PFSK-1 (cell line): Measurements from ENCODE around the gene MPST.

ENCODE experiments used
- FOXP2 ChIP-seq: optimal IDR thresholded peaks from 2 replicates; pipeline ENCODE3; 2011; ENCODE audit warnings: borderline replicate concordance, control low read depth, inconsistent platforms; ENCODE audit not compliant: insufficient read depth; ENCODE audit errors: extremely low read length, extremely low read depth
- POLR2AphosphoS5 ChIP-seq: IDR thresholded peaks from 2 replicates; pipeline ENCODE4 v1.6.1; 2012; ENCODE audit warnings: low read depth, mild to moderate bottlenecking, control low read depth, low read length, moderate library complexity
- SIN3A ChIP-seq: IDR thresholded peaks from 2 replicates; pipeline ENCODE4 v1.6.1; 2012; ENCODE audit warnings: mild to moderate bottlenecking, low read length, moderate library complexity, borderline replicate concordance; ENCODE audit not compliant: insufficient read depth
- TAF1 ChIP-seq: IDR thresholded peaks from 2 replicates; pipeline ENCODE4 v1.6.1; 2012; ENCODE audit warnings: low read length, control low read depth, borderline replicate concordance; ENCODE audit not compliant: insufficient read depth
- TF ChIP-seq, protein P1 (sequence below), 2 experiments: IDR thresholded peaks; 2 replicates each; pipeline versions ENCODE4 v1.6.1 to v1.8.0; 2011 to 2012; ENCODE audit warnings: low read depth in 2 of 2, low read length in 2 of 2, control low read depth in 1 of 2, inconsistent platforms in 1 of 2, mild to moderate bottlenecking in 1 of 2, moderate library complexity in 1 of 2; ENCODE audit not compliant: insufficient read depth in 1 of 2

MPST gene

GRCh38 chr22:37077802-37078448 is 58.4 kb downstream of the MPST start:
- TF ChIP-seq FOXP2 (peak; percentile 19), POLR2AphosphoS5 (no peak), SIN3A (no peak), TAF1 (no peak)
- TF ChIP-seq, protein P1, sequence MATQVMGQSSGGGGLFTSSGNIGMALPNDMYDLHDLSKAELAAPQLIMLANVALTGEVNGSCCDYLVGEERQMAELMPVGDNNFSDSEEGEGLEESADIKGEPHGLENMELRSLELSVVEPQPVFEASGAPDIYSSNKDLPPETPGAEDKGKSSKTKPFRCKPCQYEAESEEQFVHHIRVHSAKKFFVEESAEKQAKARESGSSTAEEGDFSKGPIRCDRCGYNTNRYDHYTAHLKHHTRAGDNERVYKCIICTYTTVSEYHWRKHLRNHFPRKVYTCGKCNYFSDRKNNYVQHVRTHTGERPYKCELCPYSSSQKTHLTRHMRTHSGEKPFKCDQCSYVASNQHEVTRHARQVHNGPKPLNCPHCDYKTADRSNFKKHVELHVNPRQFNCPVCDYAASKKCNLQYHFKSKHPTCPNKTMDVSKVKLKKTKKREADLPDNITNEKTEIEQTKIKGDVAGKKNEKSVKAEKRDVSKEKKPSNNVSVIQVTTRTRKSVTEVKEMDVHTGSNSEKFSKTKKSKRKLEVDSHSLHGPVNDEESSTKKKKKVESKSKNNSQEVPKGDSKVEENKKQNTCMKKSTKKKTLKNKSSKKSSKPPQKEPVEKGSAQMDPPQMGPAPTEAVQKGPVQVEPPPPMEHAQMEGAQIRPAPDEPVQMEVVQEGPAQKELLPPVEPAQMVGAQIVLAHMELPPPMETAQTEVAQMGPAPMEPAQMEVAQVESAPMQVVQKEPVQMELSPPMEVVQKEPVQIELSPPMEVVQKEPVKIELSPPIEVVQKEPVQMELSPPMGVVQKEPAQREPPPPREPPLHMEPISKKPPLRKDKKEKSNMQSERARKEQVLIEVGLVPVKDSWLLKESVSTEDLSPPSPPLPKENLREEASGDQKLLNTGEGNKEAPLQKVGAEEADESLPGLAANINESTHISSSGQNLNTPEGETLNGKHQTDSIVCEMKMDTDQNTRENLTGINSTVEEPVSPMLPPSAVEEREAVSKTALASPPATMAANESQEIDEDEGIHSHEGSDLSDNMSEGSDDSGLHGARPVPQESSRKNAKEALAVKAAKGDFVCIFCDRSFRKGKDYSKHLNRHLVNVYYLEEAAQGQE (IDR thresholded peaks at IDR 0.05; ENCODE audit: insufficient read depth in 1 of 2, low read depth in 2 of 2, low read length in 2 of 2), result no peak

DNA sequence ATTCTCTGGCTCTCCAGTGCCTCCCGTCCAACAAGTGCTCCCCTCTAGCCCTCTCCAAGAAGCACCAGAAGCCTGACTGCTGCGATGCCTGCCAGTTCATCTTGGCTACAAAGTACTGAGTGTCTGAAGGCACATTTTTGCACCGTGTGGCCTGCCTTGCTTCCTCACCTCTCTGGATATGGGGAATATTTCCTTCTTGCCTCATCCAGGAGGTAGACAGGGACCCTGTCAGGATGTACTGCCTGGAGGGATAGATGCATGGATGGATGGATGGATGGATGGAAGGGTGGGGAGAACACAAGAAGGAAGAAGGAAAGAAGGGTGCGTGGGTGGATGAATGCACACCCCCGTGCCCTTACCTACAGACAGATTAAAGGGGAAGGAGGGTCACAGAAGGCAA is 59.6 kb downstream of the MPST start:
- TF ChIP-seq SIN3A (no peak), POLR2AphosphoS5 (no peak), FOXP2 (no peak), TAF1 (no peak)
- TF ChIP-seq, protein P1 (IDR thresholded peaks at IDR 0.05; ENCODE audit: insufficient read depth in 1 of 2, low read depth in 2 of 2, low read length in 2 of 2), result no peak
